NCI-H526 (cell line): Measurements from ENCODE around the gene SLC2A11.
A peak's percentile ranks its signal among the peaks of the same experiment; 100 is the strongest.

Experiments
- DNase-seq, 2 experiments: peaks; one replicate each; lab custom pipeline; 2025; lab: John Stamatoyannopoulos, UW

Gene SLC2A11

GRCh38 chr22:23857606-23858483, at the start of gene SLC2A11:
Gene SLC2A11 (plus strand): TSS chr22:23857875. CDS start chr22:23858000, 125 bp downstream.
- DNase-seq, result peak; percentile 87 to 97

GRCh38 chr22:23812378-23812777, 45.3 kb upstream of the SLC2A11 start:
- no peak for DNase-seq

GRCh38 chr22:23815541-23816155, 42.0 kb upstream of the SLC2A11 start:
- no peak for DNase-seq

GRCh38 chr22:23816156-23816976, 41.3 kb upstream of the SLC2A11 start:
- no peak for DNase-seq

DNA sequence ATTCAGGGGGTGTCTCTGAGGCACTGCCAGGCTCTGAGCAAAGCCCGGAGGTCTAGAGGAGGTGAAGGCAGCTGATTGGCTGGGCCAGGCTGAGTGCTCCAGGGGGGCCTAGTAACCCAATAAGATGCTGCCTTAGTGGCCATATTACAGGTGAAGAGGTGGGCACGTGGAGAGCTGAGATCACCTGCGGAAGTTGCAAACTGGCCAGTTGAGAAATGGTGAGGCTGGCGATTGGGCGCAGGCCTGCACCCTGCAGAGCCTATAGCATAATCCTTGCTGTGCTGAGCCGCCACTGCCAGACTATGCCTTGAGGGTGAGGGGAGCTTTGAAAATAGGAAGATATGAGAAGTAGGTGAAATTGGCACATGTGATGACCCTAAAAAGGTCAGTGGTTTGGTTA, 40.5 kb upstream of the SLC2A11 start:
- DNase-seq, result no peak

DNA sequence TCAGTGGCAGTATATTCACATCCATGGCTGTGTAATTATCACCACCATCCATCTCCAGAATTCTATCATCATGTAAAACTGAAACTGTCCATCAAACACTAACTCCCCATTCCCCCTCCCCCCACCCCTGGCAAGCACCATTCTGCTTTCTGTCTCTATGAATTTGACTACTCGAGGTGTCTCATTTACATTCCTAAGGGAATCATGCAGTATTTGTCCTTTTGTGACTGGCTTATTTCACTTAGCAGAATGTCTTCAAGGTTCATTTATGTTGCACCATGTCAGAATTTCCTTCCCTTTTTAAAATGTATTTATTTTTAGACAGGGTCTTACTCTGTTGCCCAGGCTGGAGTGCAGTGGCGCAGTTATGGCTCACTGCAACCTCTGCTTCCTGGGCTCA, 39.1 kb upstream of the SLC2A11 start:
- DNase-seq, result no peak

DNA sequence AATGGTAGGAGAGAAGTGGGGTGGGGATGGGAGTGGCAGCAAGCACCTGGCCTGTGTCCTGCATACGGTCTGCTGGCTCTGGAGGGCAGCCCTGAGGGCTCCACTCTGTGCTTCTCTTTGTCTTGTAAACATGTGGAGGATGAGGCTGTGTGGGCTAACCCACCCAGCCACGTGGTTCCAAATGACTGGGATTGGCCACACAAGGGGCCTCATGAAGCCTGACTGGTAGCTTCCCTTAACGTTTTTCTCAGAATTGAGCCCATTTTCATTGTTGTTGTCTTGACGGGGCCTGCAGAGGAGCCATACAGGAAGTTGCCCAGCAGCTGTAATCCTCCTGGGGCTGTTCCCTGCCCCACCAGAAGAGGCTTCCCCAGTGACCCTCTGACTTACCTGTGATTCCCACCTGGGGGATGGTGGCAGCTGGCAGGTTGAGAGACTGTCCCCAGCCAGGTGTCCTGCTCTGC, 36.9 kb upstream of the SLC2A11 start:
- no peak for DNase-seq

DNA sequence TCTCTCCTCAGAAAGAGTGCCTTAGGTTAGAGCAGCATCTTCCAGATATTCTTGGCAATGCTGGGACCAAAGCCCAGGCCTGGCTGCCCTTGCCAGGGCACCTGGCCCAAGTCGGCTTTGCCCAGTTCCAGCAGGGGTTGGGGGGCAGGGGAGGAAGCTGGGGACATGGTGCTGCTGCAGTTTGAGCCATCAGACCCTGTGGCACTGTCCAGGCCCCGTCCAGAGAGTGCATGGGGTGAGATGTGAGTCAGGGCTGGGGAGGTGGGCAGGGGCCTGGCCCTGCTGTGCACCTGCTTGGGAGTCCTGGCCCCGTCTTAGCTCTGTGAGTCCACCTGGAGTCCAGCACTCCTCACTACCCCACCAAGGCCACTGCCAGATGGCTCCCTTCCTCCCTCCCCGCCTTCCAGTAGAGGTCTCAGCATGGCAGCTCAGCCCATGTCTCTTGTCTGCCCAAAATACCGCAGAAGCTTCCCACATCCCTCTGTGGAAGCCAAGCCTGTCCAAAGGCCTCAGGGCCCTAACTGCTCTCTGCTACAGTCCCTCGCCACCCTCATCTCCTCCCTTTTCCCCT, 35.5 kb upstream of the SLC2A11 start:
- DNase-seq, result no peak

- no peak for DNase-seq
These were observed 34.3 kb upstream of the SLC2A11 start for GRCh38 chr22:23823331-23823791.

GRCh38 chr22:23824476-23825245, 33.0 kb upstream of the SLC2A11 start:
- no peak for DNase-seq

- DNase-seq, result no peak
These were observed 32.3 kb upstream of the SLC2A11 start for GRCh38 chr22:23825246-23825905.

GRCh38 chr22:23826510-23827350, 30.9 kb upstream of the SLC2A11 start:
- no peak for DNase-seq

- DNase-seq, result no peak
These were observed 30.2 kb upstream of the SLC2A11 start for GRCh38 chr22:23827351-23827995.

- no peak for DNase-seq
These were observed 28.6 kb upstream of the SLC2A11 start for GRCh38 chr22:23828800-23829680.

DNA sequence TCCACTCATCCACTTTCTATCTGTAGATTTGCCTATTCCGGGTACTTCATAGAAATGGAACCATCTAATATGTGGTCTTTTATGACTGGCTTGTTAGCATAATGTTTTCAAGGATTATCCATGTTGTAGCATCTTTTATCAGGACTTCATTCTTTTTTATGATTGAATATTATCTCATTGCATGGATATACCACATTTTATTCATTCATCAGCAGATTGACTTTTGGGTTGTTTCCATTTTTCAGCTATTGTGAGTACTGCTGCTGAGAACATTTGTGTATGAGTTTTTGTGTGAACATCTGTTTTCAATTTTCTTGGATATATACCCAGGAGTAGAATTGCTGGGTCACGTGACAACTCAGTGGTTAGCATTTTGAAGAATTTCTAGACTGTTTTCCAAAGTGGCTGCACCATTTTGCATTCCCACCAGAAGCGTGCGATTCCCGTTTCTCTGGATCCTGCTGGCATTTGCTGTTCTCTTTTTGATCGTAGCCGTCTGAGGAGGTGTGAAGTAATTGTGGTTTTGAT, 27.8 kb upstream of the SLC2A11 start:
- DNase-seq, result no peak

GRCh38 chr22:23831261-23831660, 26.4 kb upstream of the SLC2A11 start:
- DNase-seq, result no peak

DNA sequence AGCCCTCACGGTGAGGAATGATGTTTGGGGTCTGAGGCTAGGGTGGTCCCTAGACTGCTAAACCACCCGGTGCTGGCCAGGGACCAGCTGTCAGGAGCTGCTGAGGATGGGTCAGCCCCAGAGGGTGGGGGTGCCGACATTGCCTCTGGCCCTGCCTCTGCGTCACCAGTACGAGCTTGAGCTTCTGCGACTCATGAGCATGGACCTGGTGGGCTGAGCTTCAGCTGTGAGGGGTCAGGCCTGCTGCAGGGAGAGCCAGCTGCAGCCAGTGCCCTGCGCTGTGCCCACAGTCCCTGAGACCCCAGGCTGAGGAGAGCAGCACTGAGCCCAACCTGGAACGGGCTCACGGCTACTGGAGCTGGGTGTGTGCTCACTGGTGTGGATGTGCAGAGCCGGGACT, 25.9 kb upstream of the SLC2A11 start:
- DNase-seq, result no peak
